ENCODE data around the gene POLR2I.
A peak's percentile ranks its signal among the peaks of the same experiment; 100 is the strongest.
"Not testable (repeated sequence)": the region's sequence is repeated elsewhere in the genome, so short reads cannot be mapped to it uniquely, and the experiment has no call there.

The POLR2I gene

DNA sequence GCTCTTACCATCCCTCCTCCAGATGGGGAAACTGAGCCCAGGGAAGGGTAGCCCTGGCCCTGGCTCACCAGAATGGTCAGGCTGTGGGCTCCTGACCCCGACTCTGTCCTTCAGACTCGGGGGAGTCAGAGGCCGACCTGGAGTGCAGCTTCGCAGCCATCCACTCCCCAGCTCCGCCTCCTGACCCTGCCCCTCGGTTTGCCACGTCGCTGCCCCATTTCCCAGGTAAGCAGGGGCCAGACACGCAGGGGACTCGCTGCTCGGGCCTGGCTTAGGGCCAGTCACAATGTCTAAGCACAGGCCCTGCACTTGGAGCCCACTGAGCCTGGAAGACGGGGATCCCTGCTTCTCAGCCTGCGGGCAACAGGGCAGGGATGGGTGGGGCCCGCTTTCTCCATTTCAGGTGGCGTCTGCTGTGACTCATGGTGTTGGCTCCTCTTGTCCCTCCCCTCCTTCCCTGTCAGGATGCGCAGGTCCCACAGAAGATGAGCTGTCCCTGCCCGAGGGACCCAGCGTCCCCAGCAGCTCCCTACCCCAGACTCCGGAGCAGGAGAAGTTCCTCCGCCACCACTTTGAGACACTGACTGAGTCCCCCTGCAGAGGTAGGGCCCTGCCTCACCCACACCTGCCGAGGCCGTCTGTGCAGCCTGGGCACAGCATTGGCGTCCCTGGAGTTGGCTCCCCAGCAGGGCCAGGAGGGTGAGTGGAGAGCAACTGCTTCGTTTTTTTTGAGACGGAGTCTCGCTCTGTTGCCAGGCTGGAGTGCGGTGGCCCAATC is 12.9 kb downstream of the POLR2I start:
- DNase-seq (ENCODE audit: low read depth in 2 of 3, low spot score in 2 of 3), result no peak

DNA sequence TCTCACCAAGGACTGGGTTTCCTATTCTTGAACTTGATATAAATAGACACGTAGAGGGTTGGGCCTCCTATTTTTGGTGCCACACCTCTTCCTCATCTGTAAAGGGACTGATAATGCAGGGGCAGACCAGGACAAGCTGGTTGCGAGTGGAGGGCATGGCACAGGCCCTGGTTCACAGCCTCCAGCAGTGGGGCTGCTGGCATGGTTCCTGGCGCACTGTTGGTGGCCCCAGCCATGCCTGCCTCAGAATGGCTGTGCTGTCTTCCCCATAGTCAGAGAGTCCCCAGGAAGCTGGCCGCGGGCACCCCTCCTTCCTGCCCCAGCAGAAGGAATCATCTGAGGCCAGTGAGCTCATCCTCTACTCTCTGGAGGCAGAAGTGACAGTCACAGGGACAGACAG is 14.2 kb downstream of the POLR2I start:
- no peak for DNase-seq (ENCODE audit: low read depth in 2 of 3, low spot score in 2 of 3)

DNA sequence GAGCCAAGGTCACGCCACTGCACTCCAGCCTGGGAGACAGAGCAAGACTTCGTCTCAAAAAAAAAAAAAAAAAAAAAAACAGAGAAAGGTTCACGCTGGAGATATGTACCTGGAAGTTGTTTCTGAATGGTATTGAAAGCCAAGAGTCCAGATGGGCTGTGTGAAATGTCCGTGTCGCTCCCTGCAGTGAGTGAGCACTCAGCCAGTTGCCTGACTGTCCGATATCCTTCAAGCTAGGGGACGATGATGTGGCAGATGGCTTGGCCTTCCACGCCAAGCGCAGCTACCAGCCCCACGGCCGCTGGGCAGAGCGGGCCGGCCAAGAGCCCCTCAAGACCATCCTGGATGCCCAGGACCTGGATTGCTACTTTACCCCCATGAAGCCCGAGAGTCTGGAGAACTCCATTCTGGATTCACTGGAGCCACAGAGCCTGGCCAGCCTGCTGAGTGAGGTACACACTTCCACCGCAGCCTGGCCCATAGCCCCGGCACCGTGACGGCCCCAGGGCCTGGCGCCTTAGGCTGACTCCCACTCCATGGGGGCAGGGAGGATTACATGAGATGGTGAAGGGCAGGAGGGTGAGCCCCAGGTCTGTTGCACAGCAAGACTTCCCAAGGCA is 15.4 kb downstream of the POLR2I start:
- no peak for DNase-seq (ENCODE audit: low read depth in 2 of 3, low spot score in 2 of 3)

DNA sequence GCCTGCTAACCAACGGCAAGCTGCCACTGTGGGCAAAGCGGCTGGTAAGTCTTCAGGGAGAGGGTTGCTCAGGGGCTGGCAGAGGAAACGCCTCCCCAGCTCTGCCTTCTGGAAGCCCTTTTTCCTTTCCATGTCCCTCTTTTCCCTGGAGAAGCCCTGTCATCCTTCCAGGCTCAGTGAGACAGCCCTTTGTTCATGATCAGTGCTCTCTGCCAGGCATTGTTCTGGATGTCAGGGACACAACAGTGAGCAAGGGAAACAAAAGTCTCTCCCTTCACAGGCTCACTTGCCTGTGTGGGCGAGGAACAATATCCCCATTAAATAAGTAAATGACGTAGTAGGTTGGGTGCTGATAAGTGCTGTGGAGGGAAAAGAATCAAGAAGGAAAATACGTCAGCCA is 17.6 kb downstream of the POLR2I start:
- no peak for DNase-seq (ENCODE audit: low read depth in 2 of 3, low spot score in 2 of 3)

DNA sequence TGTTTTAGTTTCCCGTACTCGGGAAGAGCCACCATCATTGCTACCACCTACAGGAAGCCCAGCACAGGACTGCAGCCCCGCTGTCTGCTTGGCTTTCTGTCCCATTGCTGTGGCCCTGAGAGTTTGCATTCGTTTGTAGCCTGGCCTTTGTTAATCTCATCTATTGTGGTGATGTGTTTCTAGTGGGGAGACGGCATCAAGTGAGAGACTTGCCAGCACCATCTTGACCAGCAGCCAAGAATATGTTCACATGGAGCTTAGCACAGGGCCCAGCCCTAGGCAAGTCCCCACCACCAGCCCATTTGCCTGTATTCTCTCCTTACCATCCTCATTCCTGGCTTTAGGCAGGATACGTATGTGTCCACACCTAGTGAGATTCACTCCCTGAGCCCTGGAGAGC is 21.0 kb downstream of the POLR2I start:
- no peak for DNase-seq (ENCODE audit: low read depth in 2 of 3, low spot score in 2 of 3)

DNA sequence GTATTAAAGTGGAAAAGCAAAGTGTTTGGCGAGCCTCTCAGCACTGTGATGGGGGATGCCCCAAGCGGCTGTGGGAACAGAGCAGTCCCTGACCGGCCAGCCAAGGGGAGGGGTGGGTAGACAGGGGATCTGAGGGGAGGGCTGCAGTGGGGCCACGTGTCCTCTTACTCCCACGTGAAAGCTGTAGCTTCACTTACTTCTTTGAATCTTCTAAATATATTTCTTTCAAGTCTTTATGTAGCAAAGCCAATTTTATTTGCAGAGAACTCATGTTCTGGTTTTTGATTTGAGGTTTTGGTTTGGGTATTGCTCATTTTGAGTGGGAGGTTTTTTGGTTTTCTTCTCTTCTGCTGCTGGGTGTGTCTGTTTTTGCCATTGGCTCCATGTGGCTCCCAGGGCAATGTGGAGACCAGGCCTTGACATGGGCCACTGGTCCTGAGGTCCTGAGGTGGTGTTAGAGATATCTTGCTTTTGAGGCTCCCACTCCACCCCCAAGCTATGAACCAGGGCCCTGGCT is 21.5 kb downstream of the POLR2I start:
- DNase-seq (ENCODE audit: low read depth in 2 of 3, low spot score in 2 of 3), result peak in 1 of 3 experiments; percentile 26

DNA sequence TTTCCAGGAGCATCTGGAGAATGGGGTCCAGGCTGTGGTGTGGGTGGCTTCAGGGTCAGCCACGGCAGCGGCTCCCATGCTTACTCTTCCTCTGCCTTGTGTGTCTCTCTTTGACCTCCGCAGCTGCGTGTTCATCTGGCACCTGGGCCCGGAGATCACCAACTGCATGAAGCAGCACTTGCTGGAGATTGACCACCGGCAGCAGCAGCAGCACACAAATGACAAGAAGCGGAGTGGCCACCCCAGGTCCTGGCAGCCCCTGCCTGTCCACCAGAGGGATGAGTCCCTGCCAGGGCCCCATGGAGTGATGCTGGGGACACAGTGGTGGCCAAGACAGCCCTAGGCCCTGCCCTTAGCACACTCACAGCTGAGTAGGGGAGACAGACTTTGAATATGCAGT is 22.1 kb downstream of the POLR2I start:
- no peak for DNase-seq (ENCODE audit: low read depth in 2 of 3, low spot score in 2 of 3)

DNA sequence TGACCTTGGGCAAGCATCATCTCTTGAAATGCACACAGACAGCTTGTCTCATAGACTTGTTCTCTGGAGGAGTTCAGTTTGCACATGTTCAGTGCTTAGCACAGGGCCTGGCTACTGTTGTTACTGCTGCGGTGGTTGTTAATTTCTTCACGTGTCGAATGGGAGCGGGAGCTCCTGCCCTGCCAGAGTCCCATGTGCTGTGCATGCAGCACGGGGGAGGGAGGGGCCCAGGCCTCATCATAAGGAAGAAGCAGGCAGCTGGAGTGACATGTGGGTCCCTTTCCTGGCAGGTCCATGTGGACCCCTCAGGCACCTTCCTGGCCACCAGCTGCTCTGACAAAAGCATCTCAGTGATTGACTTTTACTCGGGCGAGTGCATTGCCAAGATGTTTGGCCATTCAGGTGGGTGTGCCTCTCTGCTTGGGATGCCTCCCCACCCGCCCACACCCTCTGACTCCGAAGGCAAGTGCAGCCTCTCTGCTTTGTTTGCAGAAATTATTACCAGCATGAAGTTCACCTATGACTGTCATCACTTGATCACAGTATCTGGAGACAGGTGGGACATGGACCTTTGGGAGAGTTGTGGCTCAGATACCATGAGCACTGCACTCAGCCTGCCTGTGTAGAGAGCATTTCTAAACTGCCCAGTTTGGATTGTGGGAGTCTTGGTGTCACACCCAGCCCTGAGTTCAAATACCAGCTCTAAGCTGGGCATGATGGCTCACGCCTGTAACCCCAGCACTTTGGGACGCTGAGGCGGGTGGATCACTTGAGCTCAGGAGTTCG is 23.6 kb downstream of the POLR2I start:
- DNase-seq (ENCODE audit: low read depth in 2 of 3, low spot score in 2 of 3), result no peak

DNA sequence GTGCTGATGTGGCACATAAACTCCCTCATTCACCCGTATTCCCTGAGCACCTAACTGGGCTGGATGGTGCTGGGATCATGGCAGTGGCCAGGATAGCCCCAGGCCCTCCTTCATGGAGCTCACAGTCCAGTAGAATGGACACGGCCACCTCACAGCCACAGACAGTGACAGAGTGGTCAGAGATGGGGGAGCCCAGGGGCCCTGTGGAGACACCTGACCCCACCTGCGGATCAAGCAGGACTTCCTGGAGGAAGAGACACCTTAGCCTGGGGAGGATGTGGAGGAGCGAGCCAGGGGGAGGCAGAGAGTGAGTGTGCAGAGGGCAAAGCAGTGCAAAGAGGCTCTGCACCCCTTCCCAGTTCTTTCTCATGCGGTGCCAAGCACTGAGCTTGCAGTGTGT is 24.8 kb downstream of the POLR2I start:
- no peak for DNase-seq (ENCODE audit: low read depth in 2 of 3, low spot score in 2 of 3)

DNA sequence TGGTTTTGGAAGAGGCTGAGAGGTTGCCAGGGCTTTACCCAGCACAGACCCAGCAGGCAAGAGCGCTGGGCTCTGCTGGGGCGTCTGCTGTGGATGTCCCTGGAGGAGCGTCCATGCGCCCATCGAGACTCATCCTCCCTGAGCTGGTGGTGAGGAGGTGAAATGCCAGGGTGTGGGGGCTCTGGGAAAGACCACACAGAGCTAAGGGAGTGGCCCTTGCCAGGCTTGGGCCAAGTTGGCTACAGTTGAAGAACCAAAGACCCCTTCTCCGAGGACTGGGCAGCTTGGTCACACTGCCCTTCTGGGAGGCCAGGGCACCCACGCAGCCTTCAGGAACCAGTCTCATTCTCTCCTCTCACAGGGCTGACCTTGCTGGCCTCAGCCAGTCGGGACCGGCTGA is 28.3 kb downstream of the POLR2I start:
- no peak for DNase-seq (ENCODE audit: low read depth in 2 of 3, low spot score in 2 of 3)

DNA sequence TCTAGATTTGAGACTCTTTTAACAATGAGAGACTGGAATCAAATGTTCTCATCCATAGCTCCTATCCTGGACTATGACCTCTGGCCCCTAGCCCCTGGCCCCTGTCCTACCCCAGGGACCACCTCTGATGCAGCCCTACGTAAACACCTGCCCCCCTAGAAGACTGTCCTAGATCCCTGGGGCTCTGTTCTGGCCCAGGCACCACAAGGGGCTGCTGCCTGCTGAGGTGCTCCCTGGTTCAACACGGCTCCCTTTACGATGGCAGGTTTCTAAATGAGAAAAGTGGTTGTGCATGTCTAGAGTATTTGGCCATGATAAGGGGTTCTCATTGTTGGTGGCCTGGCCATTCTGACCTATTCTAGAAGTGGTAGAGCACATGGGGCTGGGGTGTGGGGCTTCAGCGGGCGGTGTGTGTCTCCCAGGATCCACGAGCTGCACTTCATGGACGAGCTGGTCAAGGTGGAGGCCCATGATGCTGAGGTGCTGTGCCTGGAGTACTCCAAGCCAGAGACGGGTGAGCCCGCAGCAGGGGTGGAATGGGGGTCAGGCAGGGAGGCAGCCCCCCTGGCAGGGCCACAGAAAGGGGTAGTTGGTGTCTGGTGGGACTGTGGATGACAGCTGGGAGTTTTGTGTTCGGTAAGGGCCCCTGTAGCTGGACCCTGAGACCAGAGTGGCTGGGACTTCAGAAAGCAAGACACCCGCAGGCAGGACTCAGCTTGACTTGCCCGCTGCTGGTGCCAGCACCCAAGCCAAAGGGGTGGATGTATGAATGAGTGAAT is 30.3 kb downstream of the POLR2I start:
- DNase-seq (ENCODE audit: low read depth in 2 of 3, low spot score in 2 of 3), result no peak

DNA sequence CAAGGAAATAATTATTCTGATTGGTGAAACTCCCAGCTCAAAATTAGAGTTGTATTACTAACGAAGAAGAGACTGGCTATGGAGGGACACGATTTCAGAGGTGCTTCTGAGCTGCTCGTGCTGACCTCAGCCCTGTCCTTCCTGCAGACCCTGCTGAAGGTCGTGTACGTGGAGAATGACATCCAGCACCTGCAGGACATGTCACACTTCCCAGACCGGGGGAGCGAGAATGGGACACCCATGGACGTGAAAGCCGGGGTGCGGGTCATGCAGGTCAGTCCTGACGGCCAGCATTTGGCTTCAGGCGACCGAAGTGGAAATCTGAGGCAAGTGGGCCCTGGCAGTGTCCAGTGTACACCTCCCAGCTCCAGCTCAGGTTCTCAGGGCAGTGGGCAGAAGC is 31.8 kb downstream of the POLR2I start:
- no peak for DNase-seq (ENCODE audit: low read depth in 2 of 3, low spot score in 2 of 3)

DNA sequence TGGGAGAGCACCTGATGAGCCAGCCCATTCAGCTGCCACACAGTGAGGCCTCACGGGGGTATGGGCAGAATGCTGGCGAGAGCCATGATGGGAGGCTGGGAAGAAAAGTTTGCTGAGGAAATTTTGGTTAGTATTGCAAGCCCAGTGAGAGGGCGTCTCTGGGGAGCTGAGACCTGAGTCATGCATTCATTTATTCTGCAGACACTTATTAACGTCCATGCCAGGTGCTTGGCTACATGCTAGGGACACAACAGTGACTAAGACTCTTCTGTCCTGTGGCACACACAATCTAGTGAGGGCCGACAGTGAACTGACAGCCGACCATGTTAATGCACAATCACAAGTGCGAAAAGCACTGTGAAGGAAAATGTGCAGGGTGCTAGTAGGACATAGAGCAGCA is 32.8 kb downstream of the POLR2I start:
- no peak for DNase-seq (ENCODE audit: low read depth in 2 of 3, low spot score in 2 of 3)

DNA sequence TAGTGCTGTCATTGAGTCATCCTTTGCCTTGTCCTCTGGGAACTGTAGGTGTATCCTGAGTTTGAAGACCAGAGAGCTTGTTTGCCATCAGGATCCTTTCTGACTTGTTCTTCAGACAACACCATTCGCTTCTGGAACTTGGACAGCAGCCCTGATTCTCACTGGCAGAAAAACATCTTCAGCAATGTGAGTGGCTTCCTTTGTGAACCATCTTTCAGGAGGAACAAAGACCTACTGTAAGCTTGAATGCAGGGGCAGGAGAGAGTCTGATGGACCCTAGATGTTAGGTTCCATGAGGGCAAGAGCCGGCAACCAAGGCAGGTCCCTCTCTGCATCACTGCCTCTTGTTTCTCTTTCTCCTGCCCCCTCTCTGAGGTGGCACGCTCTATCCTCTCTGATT is 33.3 kb downstream of the POLR2I start:
- DNase-seq (ENCODE audit: low read depth in 2 of 3, low spot score in 2 of 3), result no peak

DNA sequence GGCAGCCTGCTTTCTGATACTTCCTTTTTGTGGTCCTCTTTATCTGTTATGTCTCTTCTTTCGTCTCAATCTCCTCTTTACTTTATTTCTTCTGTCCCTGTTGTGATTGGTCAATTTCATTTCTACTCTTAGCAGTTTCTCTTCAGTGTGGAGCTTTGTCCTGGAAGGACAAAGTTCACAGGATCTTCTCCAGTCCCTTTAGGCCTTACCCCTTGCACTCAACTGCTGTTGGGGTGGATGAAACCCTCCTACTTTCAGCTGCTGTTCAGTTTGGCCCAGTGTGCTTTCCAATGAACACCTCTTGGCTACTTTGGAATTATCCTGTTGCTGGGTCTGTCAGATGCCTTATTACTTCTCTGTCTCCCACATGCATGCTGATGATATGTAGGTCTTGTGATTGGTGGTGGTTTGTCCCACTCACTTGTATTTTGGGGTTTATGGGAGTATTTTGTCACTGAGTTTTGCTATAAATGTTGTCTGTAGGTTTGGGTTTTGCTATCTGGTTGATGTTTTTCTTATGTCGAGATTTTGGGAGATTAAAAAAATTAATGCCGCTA is 35.2 kb downstream of the POLR2I start:
- no peak for DNase-seq (ENCODE audit: low read depth in 2 of 3, low spot score in 2 of 3)

DNA sequence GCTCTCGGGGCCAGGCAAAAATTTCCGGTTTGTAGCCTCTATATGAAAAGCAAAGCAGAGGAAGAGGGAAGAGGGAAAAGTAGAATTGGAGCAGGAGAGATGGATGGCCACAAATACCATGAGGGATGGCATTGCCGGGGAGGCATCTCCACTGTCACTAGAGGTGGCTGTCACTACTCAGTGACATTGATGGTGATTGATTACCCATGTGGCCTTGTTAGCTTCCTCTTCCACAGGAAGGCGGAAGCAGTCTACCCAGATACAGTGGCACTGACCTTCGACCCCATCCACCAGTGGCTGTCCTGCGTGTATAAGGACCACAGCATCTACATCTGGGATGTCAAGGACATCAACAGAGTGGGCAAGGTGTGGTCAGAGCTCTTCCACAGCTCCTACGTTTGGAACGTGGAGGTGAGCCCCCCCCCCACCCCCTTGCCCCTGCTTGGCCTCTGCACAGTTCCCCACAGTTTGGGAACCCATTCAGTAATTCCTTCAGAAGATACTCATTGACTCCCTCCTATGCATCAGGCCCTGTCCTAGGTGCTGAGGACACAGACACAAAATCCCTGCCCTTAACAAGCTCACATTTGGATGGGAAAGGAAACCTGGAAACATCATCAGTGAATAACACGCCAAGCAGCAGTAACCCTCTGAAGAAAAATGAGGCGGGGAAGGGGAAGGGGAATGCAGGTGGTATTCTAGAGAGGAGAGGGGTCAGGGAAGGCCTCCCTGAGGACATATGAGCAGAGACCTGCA is 41.4 kb downstream of the POLR2I start:
- DNase-seq (ENCODE audit: low read depth in 2 of 3, low spot score in 2 of 3), result no peak

DNA sequence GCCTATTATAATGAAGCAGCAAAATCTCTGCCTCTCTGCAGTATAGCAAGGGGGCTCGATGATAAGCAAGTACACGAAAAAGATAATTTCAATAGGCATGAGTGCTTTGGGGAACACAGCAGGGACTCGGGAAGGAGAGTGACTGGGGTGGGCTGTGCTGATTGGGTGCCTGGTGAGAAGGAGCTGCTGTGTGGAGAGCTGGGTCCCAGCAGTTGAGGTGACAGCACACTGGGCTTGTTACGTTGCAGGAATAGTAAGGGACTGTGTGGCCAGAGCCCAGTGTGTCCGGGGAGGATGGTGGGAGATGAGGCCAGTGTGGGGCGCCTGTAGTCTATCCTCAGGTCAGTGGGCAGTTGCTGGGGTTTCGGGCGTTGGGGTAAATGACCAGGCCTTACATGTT is 42.6 kb downstream of the POLR2I start:
- no peak for DNase-seq (ENCODE audit: low read depth in 2 of 3, low spot score in 2 of 3)

DNA sequence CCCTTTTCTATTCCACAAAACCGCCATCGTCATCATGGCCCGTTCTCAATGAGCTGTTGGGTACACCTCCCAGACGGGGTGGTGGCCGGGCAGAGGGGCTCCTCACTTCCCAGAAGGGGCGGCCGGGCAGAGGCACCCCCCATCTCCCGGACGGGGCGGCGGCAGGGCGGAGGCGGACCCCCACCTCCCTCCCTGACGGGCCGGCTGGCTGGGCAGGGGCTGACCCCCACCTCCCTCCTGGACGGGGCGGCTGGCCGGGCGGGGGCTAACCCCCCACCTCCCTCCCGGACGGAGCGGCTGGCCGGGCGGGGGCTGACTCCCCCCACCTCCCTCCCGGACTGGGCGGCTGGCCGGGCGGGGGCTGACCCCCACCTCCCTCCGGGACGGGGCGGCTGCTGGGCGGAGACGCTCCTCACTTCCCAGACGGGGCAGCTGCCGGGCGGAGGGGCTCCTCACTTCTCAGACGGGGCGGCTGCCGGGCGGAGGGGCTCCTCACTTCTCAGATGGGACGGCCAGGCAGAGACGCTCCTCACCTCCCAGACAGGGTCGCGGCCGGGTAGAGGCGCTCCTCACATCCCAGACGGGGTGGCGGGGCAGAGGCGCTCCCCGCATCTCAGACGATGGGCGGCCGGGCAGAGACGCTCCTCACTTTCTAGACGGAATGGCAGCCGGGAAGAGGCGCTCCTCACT is 45.7 kb downstream of the POLR2I start:
- DNase-seq (ENCODE audit: low read depth in 2 of 3, low spot score in 2 of 3), result not testable (repeated sequence)

DNA sequence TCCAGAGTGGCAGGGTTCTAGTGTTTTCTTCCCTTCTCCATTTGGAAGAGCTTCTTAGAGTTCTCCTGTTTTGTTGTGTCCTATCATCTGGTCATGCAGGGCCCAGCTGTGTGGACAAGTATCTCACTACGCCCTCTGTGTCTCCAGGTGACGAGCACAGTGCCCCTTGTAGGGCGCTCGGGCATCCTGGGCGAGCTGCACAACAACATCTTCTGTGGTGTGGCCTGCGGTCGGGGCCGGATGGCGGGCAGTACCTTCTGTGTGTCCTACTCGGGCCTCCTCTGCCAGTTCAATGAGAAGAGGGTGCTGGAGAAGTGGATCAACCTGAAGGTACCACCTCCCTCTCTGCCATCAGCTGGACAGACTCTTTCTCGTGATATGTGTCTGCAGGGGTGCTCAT is 47.0 kb downstream of the POLR2I start:
- no peak for DNase-seq (ENCODE audit: low read depth in 2 of 3, low spot score in 2 of 3)

DNA sequence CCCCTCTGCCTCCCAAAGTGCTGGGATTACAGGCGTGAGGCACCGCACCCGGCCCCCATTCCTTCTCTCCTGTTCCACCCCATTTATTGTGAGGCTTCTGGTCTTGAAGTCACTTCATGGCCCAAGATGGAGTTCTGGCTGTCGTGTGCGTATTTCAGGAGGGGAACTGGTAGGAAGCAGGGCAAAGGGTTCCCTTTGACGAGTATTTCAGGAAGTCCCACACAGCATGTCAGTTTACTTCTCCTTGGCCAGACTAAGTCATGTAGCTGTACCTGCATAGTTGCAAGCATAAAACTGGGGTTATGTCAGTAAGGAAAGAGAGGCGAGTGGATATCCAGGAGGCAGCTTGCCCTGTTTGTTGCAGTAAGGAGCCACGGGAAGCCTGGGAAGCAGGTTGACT is 49.8 kb downstream of the POLR2I start:
- no peak for DNase-seq (ENCODE audit: low read depth in 2 of 3, low spot score in 2 of 3)
